ENCODE measurements around the gene OPA1. TPM values are rescaled to one million over a fixed set of nuclear protein-coding genes. Genes with fewer than 3 reads are reported as not detected.

OPA1 gene
- total RNA-seq, 4 donors from 2014 or later: 42.2 to 56.1 (median 47.2) TPM

- TF ChIP-seq, protein P1, sequence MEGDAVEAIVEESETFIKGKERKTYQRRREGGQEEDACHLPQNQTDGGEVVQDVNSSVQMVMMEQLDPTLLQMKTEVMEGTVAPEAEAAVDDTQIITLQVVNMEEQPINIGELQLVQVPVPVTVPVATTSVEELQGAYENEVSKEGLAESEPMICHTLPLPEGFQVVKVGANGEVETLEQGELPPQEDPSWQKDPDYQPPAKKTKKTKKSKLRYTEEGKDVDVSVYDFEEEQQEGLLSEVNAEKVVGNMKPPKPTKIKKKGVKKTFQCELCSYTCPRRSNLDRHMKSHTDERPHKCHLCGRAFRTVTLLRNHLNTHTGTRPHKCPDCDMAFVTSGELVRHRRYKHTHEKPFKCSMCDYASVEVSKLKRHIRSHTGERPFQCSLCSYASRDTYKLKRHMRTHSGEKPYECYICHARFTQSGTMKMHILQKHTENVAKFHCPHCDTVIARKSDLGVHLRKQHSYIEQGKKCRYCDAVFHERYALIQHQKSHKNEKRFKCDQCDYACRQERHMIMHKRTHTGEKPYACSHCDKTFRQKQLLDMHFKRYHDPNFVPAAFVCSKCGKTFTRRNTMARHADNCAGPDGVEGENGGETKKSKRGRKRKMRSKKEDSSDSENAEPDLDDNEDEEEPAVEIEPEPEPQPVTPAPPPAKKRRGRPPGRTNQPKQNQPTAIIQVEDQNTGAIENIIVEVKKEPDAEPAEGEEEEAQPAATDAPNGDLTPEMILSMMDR (IDR thresholded peaks at IDR 0.05): no peak
- TF ChIP-seq POLR2AphosphoS5 (IDR thresholded peaks at IDR 0.05) (no peak), EP300 (IDR thresholded peaks at IDR 0.05) (no peak), POLR2A (IDR thresholded peaks at IDR 0.05; ENCODE audit: low read depth) (no peak)
- intact Hi-C loops (cut with DNase I): no loop called here
- Histone ChIP-seq H3K36me3 (no peaks in the 10 kb centered on the region), H3K4me1 (no peaks in the 10 kb centered on the region), H3K9me3 (no peaks in the 10 kb centered on the region), H3K27ac (replicated peaks in 1 of 4) (no peak overlapping the region), H3K4me3 (no peak overlapping the region), H3K27me3 (no peaks in the 10 kb centered on the region)
- no peak for DNase-seq (ENCODE audit: extremely low spot score)
- 69% methylated on average over 8 of the region's 13 CpGs for WGBS
Observed at GRCh38 chr3:193744048-193744821, 151.2 kb downstream of the OPA1 start.

- 86% methylated on average over 9 of the region's 9 CpGs for WGBS
- intact Hi-C loops (cut with DNase I): no loop called here
Observed at GRCh38 chr3:193744822-193745684, 152.0 kb downstream of the OPA1 start.

DNA sequence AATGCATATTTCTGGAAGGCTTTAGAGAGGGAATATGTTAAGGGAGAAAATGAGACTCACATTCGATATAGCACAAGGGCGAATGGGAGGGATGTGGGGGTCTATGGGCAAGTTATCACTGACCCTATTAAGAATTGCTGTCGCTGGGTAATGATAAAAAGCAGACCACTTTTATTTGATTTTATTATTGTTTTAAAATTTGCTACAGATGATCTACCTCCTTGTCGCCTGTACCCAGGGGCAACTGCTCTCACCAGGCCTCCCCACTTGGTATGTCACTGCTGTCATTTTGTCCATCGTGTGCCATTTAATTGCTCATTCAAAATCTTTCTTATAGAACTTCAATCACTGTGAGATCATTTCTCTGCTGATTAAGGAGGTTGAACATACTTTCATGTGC lies 153.8 kb downstream of the OPA1 start:
- WGBS: 94% methylated on average over 5 of the region's 5 CpGs
- Histone ChIP-seq H3K4me1 (no peaks in the 10 kb centered on the region), H3K36me3 (no peaks in the 10 kb centered on the region), H3K4me3 (no peak overlapping the region), H3K9me3 (no peaks in the 10 kb centered on the region), H3K27ac (replicated peaks in 1 of 4) (no peak overlapping the region), H3K27me3 (no peaks in the 10 kb centered on the region)
- TF ChIP-seq EP300 (IDR thresholded peaks at IDR 0.05) (no peak), POLR2A (IDR thresholded peaks at IDR 0.05; ENCODE audit: low read depth) (no peak), POLR2AphosphoS5 (IDR thresholded peaks at IDR 0.05) (no peak)
- TF ChIP-seq, protein P1 (IDR thresholded peaks at IDR 0.05): no peak
- no peak for DNase-seq (ENCODE audit: extremely low spot score)
- intact Hi-C loops (cut with DNase I): no loop called here

More at GRCh38 chr3:193744822-193745684, 152.0 kb downstream of the OPA1 start:
- no peak for TF ChIP-seq POLR2AphosphoS5 (IDR thresholded peaks at IDR 0.05)
- TF ChIP-seq, protein P1 (IDR thresholded peaks at IDR 0.05): no peak
- TF ChIP-seq EP300 (IDR thresholded peaks at IDR 0.05): no peak
- TF ChIP-seq POLR2A (IDR thresholded peaks at IDR 0.05; ENCODE audit: low read depth): no peak
- H3K27me3 ChIP-seq: no peaks in the 10 kb centered on the region
- no peaks in the 10 kb centered on the region for H3K36me3 ChIP-seq
- H3K4me3 ChIP-seq: no peak overlapping the region
- no peak overlapping the region for H3K27ac ChIP-seq (replicated peaks in 1 of 4)
- H3K9me3 ChIP-seq: no peaks in the 10 kb centered on the region
- DNase-seq (ENCODE audit: extremely low spot score): no peak
- H3K4me1 ChIP-seq: no peaks in the 10 kb centered on the region

Small RNA genes within 50 kb of the gene (small RNA-seq; reads per million reads assigned to genes)
- gene RF00019: 0 reads per million in 3 donors
- 0 reads per million in 3 donors for gene RN7SL447P

Other genes starting within 250 kb of the OPA1 start
- gene ATP13A5, start 214.5 kb upstream of the OPA1 start, total RNA-seq: not detected
- under 1 TPM; under 0.01 to 0.63 (median 0.28) TPM for gene ATP13A4, start 38.3 kb upstream of the OPA1 start, total RNA-seq